Measurements from ENCODE around the gene FAM81A.
"Not testable (repeated sequence)": the region's sequence is repeated elsewhere in the genome, so short reads cannot be mapped to it uniquely, and the experiment has no call there.

The FAM81A gene

DNA sequence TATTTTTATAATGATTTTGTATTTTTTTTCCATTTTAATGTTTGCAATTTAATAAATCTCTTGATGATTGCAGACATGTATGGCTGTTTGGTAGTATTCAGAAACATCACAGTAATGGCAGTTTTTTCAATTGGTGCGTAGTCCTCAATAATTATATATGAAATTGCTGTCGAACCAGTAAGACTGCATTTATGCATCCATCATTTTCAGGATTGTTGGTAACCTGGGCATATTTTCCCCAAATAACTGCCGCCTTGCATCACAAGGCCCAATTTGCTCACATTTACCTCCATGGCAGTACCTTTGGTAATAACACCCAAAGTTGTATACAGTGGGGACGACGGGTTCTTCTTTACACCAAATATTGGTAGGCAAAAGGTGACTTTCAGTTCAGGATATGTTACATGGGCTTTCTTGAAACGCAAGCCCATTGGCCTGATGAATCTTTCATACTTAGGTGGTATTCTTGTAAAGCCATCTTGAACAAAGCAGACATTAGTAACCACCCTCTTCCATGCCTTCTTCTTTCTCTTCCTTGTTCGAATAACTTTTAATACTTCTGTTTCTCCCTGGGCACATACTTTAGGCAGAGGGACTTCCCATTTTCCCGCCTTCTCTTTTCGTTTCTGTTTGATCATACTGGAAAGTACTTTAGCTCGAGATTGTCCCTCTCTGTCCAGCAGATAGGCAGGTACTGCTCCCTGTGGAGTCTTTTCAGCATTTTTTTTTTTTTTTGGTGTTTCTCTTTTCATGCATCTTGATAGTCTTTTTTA, 36.7 kb upstream of the FAM81A start:
- H3K27ac ChIP-seq (ENCODE audit: insufficient read depth, low read length, poor library complexity, severe bottlenecking); H3K4me1 ChIP-seq (ENCODE audit: control insufficient read depth, insufficient read depth, low read length, poor library complexity, severe bottlenecking); H3K4me3 ChIP-seq (ENCODE audit: insufficient read depth, low read depth, low read length, poor library complexity, severe bottlenecking); H3K27me3 ChIP-seq (replicated peaks; ENCODE audit: control insufficient read depth, insufficient read depth, low read length, poor library complexity, severe bottlenecking); H3K36me3 ChIP-seq (ENCODE audit: control insufficient read depth, insufficient read depth, low read length); DNase-seq; H3K9me3 ChIP-seq (ENCODE audit: control insufficient read depth, low read length): not testable (repeated sequence)

DNA sequence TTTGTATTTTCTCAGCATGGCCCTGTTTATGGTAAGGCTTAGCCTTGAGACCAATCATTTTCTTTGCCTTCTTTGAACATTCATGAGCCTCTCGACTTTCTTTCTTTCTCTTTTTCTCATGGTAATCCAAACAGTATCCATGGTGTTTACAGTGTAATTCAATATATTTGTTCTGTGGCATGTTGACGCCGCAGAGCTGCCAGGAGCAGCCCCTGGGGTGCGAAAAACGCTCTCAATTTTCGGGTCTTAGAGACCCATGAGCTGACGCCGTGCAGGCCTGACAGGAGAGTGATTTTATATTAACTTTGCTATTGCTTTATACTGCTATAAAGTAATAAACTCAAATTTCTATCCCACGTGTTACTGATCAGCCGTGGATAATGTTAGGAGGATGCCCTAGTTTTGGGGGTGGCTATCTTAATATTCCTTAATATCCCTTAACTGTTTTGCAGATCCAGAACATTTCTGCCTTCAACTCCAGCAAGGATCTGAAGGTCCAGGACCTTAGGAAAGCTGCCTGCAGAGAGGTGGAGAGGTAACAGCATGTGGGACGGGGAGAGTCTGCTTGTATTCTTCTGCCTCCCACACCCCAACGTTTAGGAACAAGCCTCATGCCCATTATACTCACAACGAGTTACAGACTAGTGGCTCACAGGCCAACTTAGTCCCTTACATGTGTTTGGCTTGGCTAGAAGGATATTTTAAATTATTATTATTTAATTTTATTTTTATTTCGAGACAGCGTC, 36.0 kb upstream of the FAM81A start:
- DNase-seq: no peak
- no peak overlapping the region for H3K4me3 ChIP-seq (ENCODE audit: insufficient read depth, low read depth, low read length, poor library complexity, severe bottlenecking)
- H3K4me1 ChIP-seq (ENCODE audit: control insufficient read depth, insufficient read depth, low read length, poor library complexity, severe bottlenecking): no peaks in the 10 kb centered on the region
- no peaks in the 10 kb centered on the region for H3K9me3 ChIP-seq (ENCODE audit: control insufficient read depth, low read length)
- H3K27ac ChIP-seq (ENCODE audit: insufficient read depth, low read length, poor library complexity, severe bottlenecking): no peak overlapping the region
- H3K27me3 ChIP-seq (replicated peaks; ENCODE audit: control insufficient read depth, insufficient read depth, low read length, poor library complexity, severe bottlenecking): no peaks in the 10 kb centered on the region
- no peaks in the 10 kb centered on the region for H3K36me3 ChIP-seq (ENCODE audit: control insufficient read depth, insufficient read depth, low read length)

DNA sequence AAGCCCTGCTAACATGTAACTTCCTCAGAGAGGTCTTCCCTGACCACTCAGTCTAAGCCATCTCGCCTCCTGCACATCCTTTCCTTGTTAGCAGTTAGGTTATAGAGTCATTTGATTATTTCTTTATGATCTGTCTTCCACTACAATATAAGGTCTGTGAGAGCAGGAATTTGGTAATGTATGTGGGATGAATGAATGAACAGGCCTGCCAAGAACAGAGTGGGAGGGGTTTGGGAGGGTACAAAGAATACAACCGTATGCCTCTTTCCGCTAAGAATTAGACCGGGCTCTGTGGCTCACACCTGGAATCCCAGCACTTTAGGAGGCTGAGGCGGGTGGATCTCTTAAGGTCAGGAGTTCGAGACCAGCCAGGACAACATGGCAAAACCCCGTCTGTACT, 32.9 kb upstream of the FAM81A start:
- H3K27me3 ChIP-seq (replicated peaks; ENCODE audit: control insufficient read depth, insufficient read depth, low read length, poor library complexity, severe bottlenecking): no peaks in the 10 kb centered on the region
- no peak overlapping the region for H3K4me3 ChIP-seq (ENCODE audit: insufficient read depth, low read depth, low read length, poor library complexity, severe bottlenecking)
- H3K4me1 ChIP-seq (ENCODE audit: control insufficient read depth, insufficient read depth, low read length, poor library complexity, severe bottlenecking): no peaks in the 10 kb centered on the region
- H3K27ac ChIP-seq (ENCODE audit: insufficient read depth, low read length, poor library complexity, severe bottlenecking): no peak overlapping the region
- no peaks in the 10 kb centered on the region for H3K9me3 ChIP-seq (ENCODE audit: control insufficient read depth, low read length)
- H3K36me3 ChIP-seq (ENCODE audit: control insufficient read depth, insufficient read depth, low read length): no peaks in the 10 kb centered on the region
- DNase-seq: no peak

DNA sequence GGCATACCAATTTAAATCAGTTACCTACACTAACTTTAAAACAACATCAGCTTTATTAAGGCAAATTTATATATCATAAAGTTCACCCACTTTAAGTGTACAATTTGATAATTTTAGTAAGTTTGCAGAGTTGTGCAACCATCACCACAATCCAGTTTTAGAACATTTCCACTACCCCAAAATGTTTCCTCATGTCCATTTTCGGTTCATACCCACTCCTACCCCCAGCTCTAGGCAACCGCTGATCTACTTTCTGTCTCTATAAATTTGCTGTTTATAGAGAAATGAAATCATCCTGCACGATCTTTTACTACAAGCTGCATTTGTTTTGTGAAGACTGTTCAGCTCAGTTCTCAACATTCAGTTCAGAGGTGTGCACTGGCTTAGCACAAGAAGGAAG, 31.5 kb upstream of the FAM81A start:
- no peak for DNase-seq
- no peak overlapping the region for H3K4me3 ChIP-seq (ENCODE audit: insufficient read depth, low read depth, low read length, poor library complexity, severe bottlenecking)
- no peak overlapping the region for H3K27ac ChIP-seq (ENCODE audit: insufficient read depth, low read length, poor library complexity, severe bottlenecking)

DNA sequence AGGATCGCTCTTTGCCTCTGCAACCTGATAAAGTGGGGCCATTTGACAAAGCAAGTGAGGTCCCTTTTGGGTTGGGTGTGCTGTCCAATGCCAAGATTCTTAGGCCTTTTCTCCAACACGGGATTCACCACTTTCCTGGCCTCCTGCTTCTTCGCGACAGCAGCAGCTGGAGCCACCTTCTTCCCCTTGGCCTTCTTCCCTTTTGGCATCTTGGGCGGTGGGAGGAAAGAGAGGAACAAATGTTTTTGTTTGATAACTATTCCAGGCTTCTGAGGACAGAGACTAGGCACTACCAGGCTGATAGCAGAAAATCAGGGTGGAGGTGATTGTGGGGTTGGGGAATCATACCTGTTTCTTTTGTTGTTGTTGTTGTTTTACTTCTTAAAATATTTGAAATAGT, 30.0 kb upstream of the FAM81A start:
- Histone ChIP-seq H3K27me3 (replicated peaks; ENCODE audit: control insufficient read depth, insufficient read depth, low read length, poor library complexity, severe bottlenecking) (no peaks in the 10 kb centered on the region), H3K27ac (ENCODE audit: insufficient read depth, low read length, poor library complexity, severe bottlenecking) (no peak overlapping the region), H3K4me3 (ENCODE audit: insufficient read depth, low read depth, low read length, poor library complexity, severe bottlenecking) (no peak overlapping the region), H3K4me1 (ENCODE audit: control insufficient read depth, insufficient read depth, low read length, poor library complexity, severe bottlenecking) (no peaks in the 10 kb centered on the region), H3K36me3 (ENCODE audit: control insufficient read depth, insufficient read depth, low read length) (no peaks in the 10 kb centered on the region), H3K9me3 (ENCODE audit: control insufficient read depth, low read length) (no peaks in the 10 kb centered on the region)
- DNase-seq: no peak

More for the DNA sequence above, 31.5 kb upstream of the FAM81A start:
- H3K27me3 ChIP-seq (replicated peaks; ENCODE audit: control insufficient read depth, insufficient read depth, low read length, poor library complexity, severe bottlenecking): no peaks in the 10 kb centered on the region
- no peaks in the 10 kb centered on the region for H3K36me3 ChIP-seq (ENCODE audit: control insufficient read depth, insufficient read depth, low read length)
- H3K9me3 ChIP-seq (ENCODE audit: control insufficient read depth, low read length): no peaks in the 10 kb centered on the region
- no peaks in the 10 kb centered on the region for H3K4me1 ChIP-seq (ENCODE audit: control insufficient read depth, insufficient read depth, low read length, poor library complexity, severe bottlenecking)

DNA sequence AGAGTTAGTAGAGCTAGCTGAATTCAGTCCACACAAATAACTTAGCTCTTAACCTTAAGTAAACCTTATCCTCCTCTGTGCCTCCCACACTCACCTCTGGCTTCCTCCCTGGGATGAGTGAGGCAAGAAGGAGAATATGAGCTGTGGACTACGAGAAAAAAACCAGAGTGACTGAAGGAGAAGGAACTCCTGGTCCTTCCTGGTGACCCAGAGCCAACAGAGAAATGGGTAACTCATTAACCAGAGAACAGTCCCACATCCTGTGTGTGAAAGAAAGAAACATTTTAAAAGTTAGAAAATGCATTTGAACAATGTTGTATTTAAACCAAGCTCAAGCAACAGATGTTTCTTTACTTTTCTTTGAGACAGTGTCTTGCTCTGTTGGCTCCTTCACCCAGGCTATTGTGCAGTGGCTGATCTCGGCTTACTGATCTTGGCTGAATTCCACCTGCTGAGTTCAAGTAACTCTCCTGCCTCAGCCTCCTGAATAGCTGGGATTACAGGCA, 27.5 kb upstream of the FAM81A start:
- no peaks in the 10 kb centered on the region for H3K27me3 ChIP-seq (replicated peaks; ENCODE audit: control insufficient read depth, insufficient read depth, low read length, poor library complexity, severe bottlenecking)
- no peak overlapping the region for H3K27ac ChIP-seq (ENCODE audit: insufficient read depth, low read length, poor library complexity, severe bottlenecking)

DNA sequence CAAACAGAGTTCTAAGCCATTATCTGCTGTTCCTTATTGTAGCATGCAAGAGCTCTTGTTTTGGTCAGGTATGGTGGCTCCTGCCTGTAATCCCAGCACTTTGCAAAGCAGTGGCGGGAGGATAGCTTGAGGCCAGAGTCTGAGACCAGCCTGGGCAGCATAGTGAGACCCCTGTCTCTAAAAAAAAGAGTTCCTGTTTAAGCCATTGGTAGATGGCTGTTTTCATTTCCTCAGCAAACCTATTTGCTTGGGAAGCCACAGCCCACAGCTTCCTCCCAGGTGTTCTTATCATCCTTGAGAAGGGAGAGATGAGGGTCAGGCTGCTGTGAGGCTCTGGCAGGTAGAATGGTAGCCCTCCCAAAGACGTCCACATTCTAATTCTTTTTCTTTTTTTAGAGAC, 24.4 kb upstream of the FAM81A start:
- Histone ChIP-seq H3K27ac (ENCODE audit: insufficient read depth, low read length, poor library complexity, severe bottlenecking) (no peak overlapping the region), H3K4me3 (ENCODE audit: insufficient read depth, low read depth, low read length, poor library complexity, severe bottlenecking) (no peak overlapping the region), H3K4me1 (ENCODE audit: control insufficient read depth, insufficient read depth, low read length, poor library complexity, severe bottlenecking) (no peaks in the 10 kb centered on the region), H3K36me3 (ENCODE audit: control insufficient read depth, insufficient read depth, low read length) (no peaks in the 10 kb centered on the region), H3K9me3 (ENCODE audit: control insufficient read depth, low read length) (no peaks in the 10 kb centered on the region), H3K27me3 (replicated peaks; ENCODE audit: control insufficient read depth, insufficient read depth, low read length, poor library complexity, severe bottlenecking) (no peaks in the 10 kb centered on the region)
- DNase-seq: no peak

More for the DNA sequence above, 27.5 kb upstream of the FAM81A start:
- H3K36me3 ChIP-seq (ENCODE audit: control insufficient read depth, insufficient read depth, low read length): no peaks in the 10 kb centered on the region
- no peak for DNase-seq
- H3K4me3 ChIP-seq (ENCODE audit: insufficient read depth, low read depth, low read length, poor library complexity, severe bottlenecking): no peak overlapping the region
- no peaks in the 10 kb centered on the region for H3K9me3 ChIP-seq (ENCODE audit: control insufficient read depth, low read length)
- no peaks in the 10 kb centered on the region for H3K4me1 ChIP-seq (ENCODE audit: control insufficient read depth, insufficient read depth, low read length, poor library complexity, severe bottlenecking)

DNA sequence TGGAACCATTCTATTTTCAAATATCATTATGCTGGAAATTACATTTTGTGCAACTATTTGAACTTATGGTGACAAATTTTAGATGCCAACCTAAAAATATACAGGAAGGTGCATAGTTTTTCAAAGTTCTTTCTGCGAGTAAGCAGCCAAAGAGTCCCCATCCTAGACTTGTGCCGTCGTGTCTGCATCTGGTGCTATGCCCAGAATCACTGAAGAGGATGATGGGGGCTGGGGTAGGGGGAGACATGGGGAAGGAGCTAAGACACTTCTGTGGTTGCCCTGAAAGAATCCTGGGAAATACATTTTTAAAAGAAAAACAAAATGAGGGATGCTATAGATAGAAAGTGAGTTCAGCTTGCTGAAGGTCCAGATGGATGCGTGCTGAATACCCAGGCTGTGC, 21.2 kb upstream of the FAM81A start:
- Histone ChIP-seq H3K4me1 (ENCODE audit: control insufficient read depth, insufficient read depth, low read length, poor library complexity, severe bottlenecking) (no peaks in the 10 kb centered on the region), H3K27ac (ENCODE audit: insufficient read depth, low read length, poor library complexity, severe bottlenecking) (no peak overlapping the region), H3K4me3 (ENCODE audit: insufficient read depth, low read depth, low read length, poor library complexity, severe bottlenecking) (no peak overlapping the region), H3K36me3 (ENCODE audit: control insufficient read depth, insufficient read depth, low read length) (no peaks in the 10 kb centered on the region), H3K27me3 (replicated peaks; ENCODE audit: control insufficient read depth, insufficient read depth, low read length, poor library complexity, severe bottlenecking) (no peaks in the 10 kb centered on the region), H3K9me3 (ENCODE audit: control insufficient read depth, low read length) (no peaks in the 10 kb centered on the region)
- no peak for DNase-seq

DNA sequence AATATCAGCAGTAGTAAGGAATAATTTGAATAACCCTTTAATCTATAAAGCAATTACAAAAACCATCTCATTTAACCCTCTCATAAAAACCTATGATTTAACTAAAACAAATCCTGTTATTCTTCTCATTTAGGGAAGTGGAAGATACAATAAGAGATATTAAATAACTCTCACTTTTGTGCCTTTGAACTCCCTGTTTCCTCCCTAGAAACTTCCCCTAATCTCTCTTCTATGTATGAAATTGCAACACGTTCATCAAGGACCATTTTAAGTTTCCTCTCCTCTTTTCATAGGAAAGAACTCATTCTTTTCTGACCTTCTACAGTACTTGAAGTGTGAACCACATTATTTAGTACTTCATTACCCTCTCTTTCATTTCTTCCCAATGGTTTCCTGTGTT, 18.8 kb upstream of the FAM81A start:
- Histone ChIP-seq H3K9me3 (ENCODE audit: control insufficient read depth, low read length) (no peaks in the 10 kb centered on the region), H3K27me3 (replicated peaks; ENCODE audit: control insufficient read depth, insufficient read depth, low read length, poor library complexity, severe bottlenecking) (no peaks in the 10 kb centered on the region), H3K4me3 (ENCODE audit: insufficient read depth, low read depth, low read length, poor library complexity, severe bottlenecking) (no peak overlapping the region), H3K4me1 (ENCODE audit: control insufficient read depth, insufficient read depth, low read length, poor library complexity, severe bottlenecking) (no peaks in the 10 kb centered on the region), H3K27ac (ENCODE audit: insufficient read depth, low read length, poor library complexity, severe bottlenecking) (no peak overlapping the region), H3K36me3 (ENCODE audit: control insufficient read depth, insufficient read depth, low read length) (no peaks in the 10 kb centered on the region)
- DNase-seq: no peak

DNA sequence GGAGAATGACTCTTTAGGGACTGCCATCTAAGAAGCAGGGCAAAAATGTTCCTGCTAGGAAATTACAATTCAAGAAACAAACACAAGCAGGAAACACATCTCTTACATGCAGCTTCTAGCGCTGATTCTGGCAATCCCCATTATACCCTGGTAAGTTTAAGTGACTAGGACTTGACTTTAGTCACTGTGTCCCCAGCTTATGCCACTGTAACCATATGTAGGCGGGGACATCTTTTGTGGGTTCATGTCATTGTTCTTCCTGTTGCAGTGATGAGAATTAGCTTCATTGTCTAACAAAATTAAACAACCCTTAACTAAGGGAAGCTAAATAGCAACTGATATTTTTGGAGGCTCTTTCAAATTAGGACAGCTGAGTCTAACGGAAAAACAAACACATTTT, 17.9 kb upstream of the FAM81A start:
- no peak for DNase-seq
- H3K36me3 ChIP-seq (ENCODE audit: control insufficient read depth, insufficient read depth, low read length): no peaks in the 10 kb centered on the region
- H3K4me3 ChIP-seq (ENCODE audit: insufficient read depth, low read depth, low read length, poor library complexity, severe bottlenecking): no peak overlapping the region
- no peak overlapping the region for H3K27ac ChIP-seq (ENCODE audit: insufficient read depth, low read length, poor library complexity, severe bottlenecking)
- H3K27me3 ChIP-seq (replicated peaks; ENCODE audit: control insufficient read depth, insufficient read depth, low read length, poor library complexity, severe bottlenecking): no peaks in the 10 kb centered on the region
- no peaks in the 10 kb centered on the region for H3K4me1 ChIP-seq (ENCODE audit: control insufficient read depth, insufficient read depth, low read length, poor library complexity, severe bottlenecking)
- no peaks in the 10 kb centered on the region for H3K9me3 ChIP-seq (ENCODE audit: control insufficient read depth, low read length)

Data from effector memory CD4-positive, alpha-beta T cell (primary cell).